ENCODE results near the gene ATXN10.

- TF ChIP-seq, protein P1, sequence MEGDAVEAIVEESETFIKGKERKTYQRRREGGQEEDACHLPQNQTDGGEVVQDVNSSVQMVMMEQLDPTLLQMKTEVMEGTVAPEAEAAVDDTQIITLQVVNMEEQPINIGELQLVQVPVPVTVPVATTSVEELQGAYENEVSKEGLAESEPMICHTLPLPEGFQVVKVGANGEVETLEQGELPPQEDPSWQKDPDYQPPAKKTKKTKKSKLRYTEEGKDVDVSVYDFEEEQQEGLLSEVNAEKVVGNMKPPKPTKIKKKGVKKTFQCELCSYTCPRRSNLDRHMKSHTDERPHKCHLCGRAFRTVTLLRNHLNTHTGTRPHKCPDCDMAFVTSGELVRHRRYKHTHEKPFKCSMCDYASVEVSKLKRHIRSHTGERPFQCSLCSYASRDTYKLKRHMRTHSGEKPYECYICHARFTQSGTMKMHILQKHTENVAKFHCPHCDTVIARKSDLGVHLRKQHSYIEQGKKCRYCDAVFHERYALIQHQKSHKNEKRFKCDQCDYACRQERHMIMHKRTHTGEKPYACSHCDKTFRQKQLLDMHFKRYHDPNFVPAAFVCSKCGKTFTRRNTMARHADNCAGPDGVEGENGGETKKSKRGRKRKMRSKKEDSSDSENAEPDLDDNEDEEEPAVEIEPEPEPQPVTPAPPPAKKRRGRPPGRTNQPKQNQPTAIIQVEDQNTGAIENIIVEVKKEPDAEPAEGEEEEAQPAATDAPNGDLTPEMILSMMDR (IDR thresholded peaks at IDR 0.05; ENCODE audit: low read depth, low read length) = no peak
- no peak for TF ChIP-seq EZH2phosphoT487 (IDR thresholded peaks at IDR 0.05; ENCODE audit: low read depth)
Measured at GRCh38 chr22:45819305-45819704, 147.7 kb downstream of the ATXN10 start.

All from OCI-LY3 (cell line).